H9 (cell line): ENCODE results near the gene TTC9. TPM values are rescaled to one million over a fixed set of nuclear protein-coding genes. Genes with fewer than 3 reads are reported as not detected.

Experiments
- DNase-seq: peaks from one replicate; pipeline ENCODE4 v3.0.0-alpha.2; 2017
- H2AFZ ChIP-seq: one replicate; pipeline ENCODE4 v1.6.1; 2013; ENCODE audit warnings: mild to moderate bottlenecking, low read length, control low read depth, moderate library complexity
- H2AK5ac ChIP-seq: 2 replicates; pipeline ENCODE4 v1.6.1; 2013; ENCODE audit warnings: low read length, control low read depth, mixed read lengths; ENCODE audit not compliant: insufficient read length
- H2BK120ac ChIP-seq: one replicate; pipeline ENCODE4 v1.6.1; 2013; ENCODE audit warnings: low read depth, mild to moderate bottlenecking, low read length, control low read depth, inconsistent platforms; ENCODE audit not compliant: poor library complexity, severe bottlenecking
- H2BK12ac ChIP-seq: 2 replicates; pipeline ENCODE4 v1.6.1; 2013; ENCODE audit warnings: low read length, control low read depth, mixed read lengths, low read depth; ENCODE audit not compliant: insufficient read length
- H2BK15ac ChIP-seq: 2 replicates; pipeline ENCODE4 v1.6.1; 2013; ENCODE audit warnings: low read depth, low read length, control low read depth
- H2BK20ac ChIP-seq: one replicate; pipeline ENCODE4 v1.6.1; 2013; ENCODE audit warnings: low read depth, mild to moderate bottlenecking, low read length, control low read depth, inconsistent platforms; ENCODE audit not compliant: poor library complexity, severe bottlenecking
- H2BK5ac ChIP-seq: 2 replicates; pipeline ENCODE4 v1.6.1; 2013; ENCODE audit warnings: low read length, control low read depth, mixed read lengths; ENCODE audit not compliant: insufficient read length
- H3K14ac ChIP-seq: 2 replicates; pipeline ENCODE4 v1.6.1; 2013; ENCODE audit warnings: low read length, control low read depth; ENCODE audit not compliant: insufficient read depth
- H3K18ac ChIP-seq: 2 replicates; pipeline ENCODE4 v1.6.1; 2013; ENCODE audit warnings: low read depth, mild to moderate bottlenecking, mixed read lengths, low read length, control low read depth; ENCODE audit not compliant: insufficient read length
- H3K23ac ChIP-seq: 2 replicates; pipeline ENCODE4 v1.6.1; 2013; ENCODE audit warnings: low read length, control low read depth, mixed read lengths, low read depth; ENCODE audit not compliant: insufficient read length
- H3K23me2 ChIP-seq: 2 replicates; pipeline ENCODE4 v1.6.1; 2013; ENCODE audit warnings: low read depth, mild to moderate bottlenecking, mixed read lengths, low read length, control low read depth; ENCODE audit not compliant: insufficient read length, poor library complexity, severe bottlenecking
- H3K27ac ChIP-seq: 2 replicates; pipeline ENCODE4 v1.5.1; 2013; ENCODE audit warnings: low read length, control low read depth, mixed read lengths, low read depth; ENCODE audit not compliant: insufficient read length
- H3K27me3 ChIP-seq: 2 replicates; pipeline ENCODE4 v1.6.1; 2013; ENCODE audit warnings: low read length, control low read depth, inconsistent platforms; ENCODE audit not compliant: insufficient read depth
- H3K4ac ChIP-seq: 2 replicates; pipeline ENCODE4 v1.6.1; 2013; ENCODE audit warnings: low read depth, mild to moderate bottlenecking, control low read depth, inconsistent platforms, low read length, moderate library complexity
- H3K4me1 ChIP-seq: 2 replicates; pipeline ENCODE4 v1.6.1; 2013; ENCODE audit warnings: low read length, control low read depth, inconsistent platforms; ENCODE audit not compliant: insufficient read depth
- H3K4me2 ChIP-seq: 2 replicates; pipeline ENCODE4 v1.6.1; 2013; ENCODE audit warnings: low read length, control low read depth, mixed read lengths; ENCODE audit not compliant: insufficient read length, insufficient read depth
- H3K56ac ChIP-seq: 2 replicates; pipeline ENCODE4 v1.6.1; 2013; ENCODE audit warnings: low read depth, mild to moderate bottlenecking, mixed read lengths, low read length, control low read depth; ENCODE audit not compliant: insufficient read length
- H3K79me1 ChIP-seq: 2 replicates; pipeline ENCODE4 v1.6.1; 2013; ENCODE audit warnings: low read depth, mild to moderate bottlenecking, moderate library complexity, low read length, control low read depth, inconsistent platforms; ENCODE audit not compliant: insufficient read depth, poor library complexity, severe bottlenecking
- H3K79me2 ChIP-seq: 2 replicates; pipeline ENCODE4 v1.6.1; 2013; ENCODE audit warnings: low read length, control low read depth, inconsistent platforms; ENCODE audit not compliant: insufficient read depth
- H3K9ac ChIP-seq: 2 replicates; pipeline ENCODE4 v1.6.1; 2013; ENCODE audit warnings: low read length, control low read depth, mixed read lengths; ENCODE audit not compliant: insufficient read length; ENCODE audit errors: extremely low read depth
- H3K9me3 ChIP-seq: one replicate; pipeline ENCODE4 v1.6.1; 2013; ENCODE audit warnings: low read depth, low read length, inconsistent platforms; ENCODE audit not compliant: control insufficient read depth
- H3T11ph ChIP-seq: one replicate; pipeline ENCODE4 v1.6.1; 2013; ENCODE audit warnings: mild to moderate bottlenecking, low read length, control low read depth, inconsistent platforms
- H4K20me1 ChIP-seq: one replicate; pipeline ENCODE4 v1.6.1; 2013; ENCODE audit not compliant: control insufficient read depth, insufficient read length, insufficient read depth
- H4K5ac ChIP-seq: 2 replicates; pipeline ENCODE4 v1.6.1; 2013; ENCODE audit warnings: low read depth, mild to moderate bottlenecking, mixed read lengths, low read length, control low read depth; ENCODE audit not compliant: insufficient read length
- H4K8ac ChIP-seq: replicated peaks from 2 replicates; pipeline ENCODE4 v1.6.1; 2013; ENCODE audit warnings: low read length, control low read depth, mixed read lengths, low read depth; ENCODE audit not compliant: insufficient read length
- H4K91ac ChIP-seq: 2 replicates; pipeline ENCODE4 v1.6.1; 2013; ENCODE audit warnings: low read depth, mild to moderate bottlenecking, moderate library complexity, mixed read lengths, low read length, control low read depth; ENCODE audit not compliant: insufficient read length
- H3K27ac Mint-ChIP-seq, 3 experiments: 2 replicates in 2 of 3; 3 replicates in 1 of 3; pipeline ENCODE4 v1.8.0; 2020 to 2021; ENCODE audit warnings: mixed read lengths in 3 of 3, mild to moderate bottlenecking in 1 of 3, moderate library complexity in 1 of 3
- H3K27me3 Mint-ChIP-seq: 2 replicates; pipeline ENCODE4 v1.8.0; 2021; ENCODE audit warnings: low read depth, mild to moderate bottlenecking, moderate library complexity, mixed read lengths
- H3K36me3 Mint-ChIP-seq, 3 experiments: 2 replicates in 2 of 3; 3 replicates in 1 of 3; pipeline ENCODE4 v1.8.0; 2020 to 2021; ENCODE audit warnings: low read depth in 3 of 3, mixed read lengths in 3 of 3; ENCODE audit not compliant: insufficient read depth in 1 of 3
- H3K4me1 Mint-ChIP-seq, 2 experiments: 2 replicates each; pipeline ENCODE4 v1.8.0; 2020; ENCODE audit warnings: mixed read lengths in 2 of 2
- H3K4me3 Mint-ChIP-seq, 2 experiments: 2 replicates in 1 of 2; 3 replicates in 1 of 2; pipeline ENCODE4 v1.8.0; 2020 to 2021; ENCODE audit warnings: mild to moderate bottlenecking in 2 of 2, mixed read lengths in 2 of 2, moderate library complexity in 1 of 2
- H3K9me3 Mint-ChIP-seq, 2 experiments: 2 replicates in 1 of 2; 3 replicates in 1 of 2; pipeline ENCODE4 v1.8.0; 2020; ENCODE audit warnings: mild to moderate bottlenecking in 2 of 2, mixed read lengths in 2 of 2, moderate library complexity in 1 of 2
- CTCF ChIP-seq: fragments of 200-600 bp; sonication (generic); conservative IDR thresholded peaks from 3 replicates; pipeline ENCODE4 v1.8.0; 2021; ENCODE audit warnings: antibody characterized with exemption, mild to moderate bottlenecking
- WGBS: extraction: QIAGEN DNeasy Blood & Tissue Kit; methylation state at CpG from one replicate; pipeline ENCODE4 v1.1.7; 2013; ENCODE audit warnings: missing lambda C conversion rate, low lambda C conversion rate, mixed read lengths; ENCODE audit not compliant: insufficient read length; ENCODE audit errors: extremely low coverage; 5-methylcytosine and 5-hydroxymethylcytosine counted together
- total RNA-seq: library from RNA; stranded (reverse); gene quantifications from 2 replicates; pipeline ENCODE4 v1.2.1, GENCODE V29; 2021

The TTC9 gene
- total RNA-seq, 1 experiment from 2014 or later, result 17.4 TPM

DNA sequence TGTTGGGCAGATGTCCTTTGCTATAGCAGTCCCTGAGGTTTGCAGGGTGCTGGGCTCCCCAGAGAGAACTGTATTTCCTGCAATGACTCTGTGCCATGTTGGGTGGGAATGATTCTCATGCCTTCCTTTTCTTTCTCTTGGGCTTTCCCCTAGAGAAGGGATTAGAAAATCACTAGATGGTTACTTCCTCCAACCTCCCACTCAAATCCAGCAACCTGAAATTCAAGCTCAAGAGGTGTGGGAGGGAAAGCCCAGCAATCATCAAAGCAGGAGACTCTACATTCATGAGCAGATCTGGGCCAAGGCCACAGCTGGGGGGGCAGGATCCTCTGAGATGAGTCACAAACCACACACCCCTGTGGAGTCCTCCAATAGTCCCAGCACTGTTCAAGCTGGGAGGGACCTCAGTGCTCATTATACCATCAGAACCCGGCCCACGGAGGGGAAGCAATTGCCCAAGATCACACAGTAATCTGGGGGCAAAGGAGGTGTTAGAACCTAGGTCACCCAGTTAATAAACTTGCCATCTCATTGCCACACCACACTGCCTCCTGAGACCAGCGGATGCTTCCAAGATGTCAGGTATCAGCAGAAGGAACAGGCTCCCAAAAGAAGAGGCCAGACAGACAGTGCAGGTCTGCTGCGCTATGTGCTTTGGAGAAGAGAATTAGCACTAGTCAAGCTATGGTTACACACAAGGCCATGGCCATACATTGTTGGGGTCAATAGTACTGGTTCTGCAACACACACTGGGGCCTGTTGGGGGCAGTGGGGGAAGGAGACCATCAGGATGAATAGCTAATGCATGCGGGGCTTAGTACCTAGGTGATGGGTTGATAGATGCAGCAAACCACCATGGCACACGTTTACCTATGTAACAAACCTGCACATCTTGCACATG, 65.7 kb downstream of the TTC9 start:
- no peak overlapping the region for H2BK20ac ChIP-seq
- H4K20me1 ChIP-seq, result no peaks in the 10 kb centered on the region
- H2BK12ac ChIP-seq, result peak overlapping the region; percentile 3
- H3K79me1 ChIP-seq, result no peaks in the 10 kb centered on the region
- peak overlapping the region; percentile 11 for H3K18ac ChIP-seq
- H2BK120ac ChIP-seq, result no peak overlapping the region
- H2BK15ac ChIP-seq, result no peak overlapping the region
- H3K4me1 Mint-ChIP-seq, result peaks cover 56 to 58% of the 10 kb centered on the region in 2 experiments
- peaks cover 0 to 2% (median 0%) of the 10 kb centered on the region in 3 experiments; a peak in 1 of 7 replicates for H3K36me3 Mint-ChIP-seq
- no peaks in the 10 kb centered on the region for H3K9me3 Mint-ChIP-seq
- no peak overlapping the region for H3K9ac ChIP-seq
- WGBS, result no CpG with 5 or more reads among the region's 6 CpGs
- no peak overlapping the region for H4K5ac ChIP-seq
- no peak overlapping the region for H2AFZ ChIP-seq
- H3K9me3 ChIP-seq, result no peaks in the 10 kb centered on the region
- H2AK5ac ChIP-seq, result no peak overlapping the region
- no peak overlapping the region for H4K91ac ChIP-seq
- peak overlapping the region; percentile 44; the same call in 1 of the 2 replicates for H3K14ac ChIP-seq
- no peak overlapping the region for H3K4me2 ChIP-seq
- peaks cover 27% of the 10 kb centered on the region for H3K4me1 ChIP-seq
- H3K4me3 Mint-ChIP-seq, result no peak overlapping the region; a peak in 2 of 5 replicates
- peak overlapping the region; percentile 89 for H3K27ac ChIP-seq
- no peaks in the 10 kb centered on the region for H3K27me3 ChIP-seq
- peak; percentile 37; the same call in 1 of the 3 replicates for TF ChIP-seq CTCF
- no peak overlapping the region for H3K23ac ChIP-seq
- no peak overlapping the region for H4K8ac ChIP-seq
- H2BK5ac ChIP-seq, result no peak overlapping the region
- no peak overlapping the region for H3T11ph ChIP-seq
- H3K27ac Mint-ChIP-seq, result peak overlapping the region; percentile 69 to 96 (median 73); a peak in 6 of 7 replicates
- H3K56ac ChIP-seq, result no peak overlapping the region
- no peaks in the 10 kb centered on the region for H3K27me3 Mint-ChIP-seq
- H3K23me2 ChIP-seq, result no peaks in the 10 kb centered on the region
- H3K79me2 ChIP-seq, result no peaks in the 10 kb centered on the region
- no peak overlapping the region; the same call in 1 of the 2 replicates for H3K4ac ChIP-seq
- DNase-seq, result peak; percentile 43
